HCT116 (cell line): ENCODE data around the gene HYI.
"Not testable (repeated sequence)": the region's sequence is repeated elsewhere in the genome, so short reads cannot be mapped to it uniquely, and the experiment has no call there.

ENCODE experiments used
- ATF3 ChIP-seq: IDR thresholded peaks from 2 replicates; pipeline ENCODE4 v1.6.1; 2012
- CBX3 ChIP-seq: IDR thresholded peaks from 2 replicates; pipeline ENCODE4 v1.6.1; 2012; ENCODE audit warnings: low read depth
- CEBPB ChIP-seq: IDR thresholded peaks from 2 replicates; pipeline ENCODE4 v1.6.1; 2012; ENCODE audit warnings: low read depth
- CTCF ChIP-seq, 3 experiments: fragments of 200-600 bp in 1 of 3; sonication (generic) in 1 of 3; IDR thresholded peaks in 2 of 3; conservative IDR thresholded peaks in 1 of 3; 2 replicates each; pipeline ENCODE4 v1.5.1; 2012 to 2017; ENCODE audit warnings: low read depth in 2 of 3, low read length in 2 of 3, antibody characterized with exemption in 1 of 3, borderline replicate concordance in 1 of 3, control low read depth in 1 of 3, mild to moderate bottlenecking in 1 of 3, mixed read lengths in 1 of 3, mixed run types in 1 of 3, moderate library complexity in 1 of 3; ENCODE audit not compliant: insufficient read depth in 1 of 3
- EGR1 ChIP-seq: IDR thresholded peaks from 2 replicates; pipeline ENCODE4 v1.6.1; 2012; ENCODE audit warnings: low read depth
- EZH2 ChIP-seq: fragments of 200-600 bp; sonication (generic); IDR thresholded peaks from 2 replicates; pipeline ENCODE4 v1.6.1; 2017; ENCODE audit warnings: antibody characterized with exemption, mixed run types
- EZH2phosphoT487 ChIP-seq: fragments of 200-600 bp; IDR thresholded peaks from 2 replicates; pipeline ENCODE4 v1.6.1; 2018; ENCODE audit warnings: antibody characterized with exemption, borderline replicate concordance
- JUND ChIP-seq: IDR thresholded peaks from 2 replicates; pipeline ENCODE4 v1.6.1; 2012
- MAX ChIP-seq: IDR thresholded peaks from 2 replicates; pipeline ENCODE4 v1.6.1; 2012
- POLR2A ChIP-seq: IDR thresholded peaks from 2 replicates; pipeline ENCODE4 v1.7.0; 2011; ENCODE audit warnings: borderline replicate concordance; ENCODE audit not compliant: insufficient read depth, insufficient read length; ENCODE audit errors: extremely low read depth
- POLR2AphosphoS5 ChIP-seq: IDR thresholded peaks from 2 replicates; pipeline ENCODE4 v1.6.1; 2011; ENCODE audit warnings: mild to moderate bottlenecking, low read depth, low read length, moderate library complexity
- RAD21 ChIP-seq: IDR thresholded peaks from 2 replicates; pipeline ENCODE4 v1.6.1; 2012; ENCODE audit warnings: low read depth, mild to moderate bottlenecking
- TCF7L2 ChIP-seq: IDR thresholded peaks from 2 replicates; pipeline ENCODE4 v1.7.0; 2011; ENCODE audit warnings: borderline replicate concordance, inconsistent platforms; ENCODE audit not compliant: insufficient read depth, insufficient read length; ENCODE audit errors: extremely low read depth
- ZNF274 ChIP-seq: fragments of 200-500 bp; sonication (Bioruptor generic); IDR thresholded peaks from 2 replicates; pipeline ENCODE4 v1.6.1; 2014; ENCODE audit warnings: mild to moderate bottlenecking, low read depth, low read length, inconsistent platforms

GRCh38 chr1:43413426-43413825 is 40.3 kb downstream of the HYI start:
- not testable (repeated sequence) for TF ChIP-seq POLR2A; CTCF (IDR thresholded peaks at IDR 0.05 in 2 of 3, conservative IDR thresholded peaks at IDR 0.05 in 1 of 3; ENCODE audit: borderline replicate concordance in 1 of 3, insufficient read depth in 1 of 3, low read depth in 2 of 3, low read length in 2 of 3); ZNF274; TCF7L2; EZH2; MAX; EZH2phosphoT487; CBX3; EGR1; JUND; POLR2AphosphoS5; RAD21; CEBPB; ATF3
